HEK293 (cell line): ENCODE measurements around the gene SSTR1.
"Not testable (repeated sequence)": the region's sequence is repeated elsewhere in the genome, so short reads cannot be mapped to it uniquely, and the experiment has no call there.

Experiments used
- CTCF ChIA-PET: fragments of 350-600 bp; formaldehyde crosslinking; extraction: SDS; loops from one replicate; lab custom pipeline; 2021; ENCODE audit warnings: antibody characterized with exemption; lab: Yijun Ruan, JAX
- POLR2A ChIA-PET: fragments of 300-600 bp; formaldehyde crosslinking; extraction: SDS; loops from one replicate; lab custom pipeline; 2020; ENCODE audit warnings: antibody characterized with exemption, inconsistent platforms; lab: Yijun Ruan, JAX
- H3K27ac ChIP-seq: fragments of 200-500 bp; sonication (Bioruptor generic); 2 replicates; pipeline ENCODE4 v1.5.1; 2014; ENCODE audit warnings: low read depth, low read length, control low read depth, inconsistent platforms; ENCODE audit errors: extremely low read depth
- H3K36me3 ChIP-seq, 2 experiments: fragments of 200-500 bp in 1 of 2; sonication (Bioruptor generic) in 1 of 2; 1 replicate in 1 of 2; 2 replicates in 1 of 2; pipeline ENCODE4 v1.5.1; 2014 to 2017; ENCODE audit warnings: inconsistent platforms in 2 of 2, low read length in 2 of 2; ENCODE audit not compliant: control insufficient read depth in 2 of 2, insufficient read depth in 1 of 2
- H3K4me1 ChIP-seq: fragments of 200-500 bp; sonication (Bioruptor generic); 2 replicates; pipeline ENCODE4 v1.5.1; 2014; ENCODE audit warnings: mild to moderate bottlenecking, low read length, inconsistent platforms; ENCODE audit not compliant: control insufficient read depth, insufficient read depth
- H3K4me3 ChIP-seq: 2 replicates; pipeline ENCODE4 v1.5.1; 2011; ENCODE audit warnings: low read depth, mild to moderate bottlenecking, control low read depth, low read length, moderate library complexity
- H3K9me3 ChIP-seq: fragments of 200-500 bp; sonication (Bioruptor generic); 2 replicates; pipeline ENCODE4 v1.5.1; 2014; ENCODE audit warnings: low read depth, low read length, inconsistent platforms; ENCODE audit not compliant: control insufficient read depth, insufficient read depth
- HIC1 ChIP-seq: fragments of 450-650 bp; formaldehyde crosslinking; IDR thresholded peaks from 2 replicates; pipeline ENCODE4 v1.5.1; 2016; ENCODE audit warnings: missing biosample characterization, missing genetic modification characterization
- INSM2 ChIP-seq: fragments of 450-650 bp; formaldehyde crosslinking; IDR thresholded peaks from 2 replicates; pipeline ENCODE4 v1.5.1; 2016; ENCODE audit warnings: missing biosample characterization, missing genetic modification characterization
- SALL2 ChIP-seq: fragments of 450-650 bp; formaldehyde crosslinking; IDR thresholded peaks from 2 replicates; pipeline ENCODE4 v1.5.0; 2017; ENCODE audit warnings: missing biosample characterization, mild to moderate bottlenecking, missing genetic modification characterization, borderline replicate concordance
- TCF7L2 ChIP-seq: IDR thresholded peaks from 2 replicates; pipeline ENCODE4 v1.6.1; 2011; ENCODE audit warnings: low read depth, mild to moderate bottlenecking, inconsistent platforms, low read length, moderate library complexity, borderline replicate concordance
- ZNF138 ChIP-seq: fragments of 450-650 bp; formaldehyde crosslinking; IDR thresholded peaks from 2 replicates; pipeline ENCODE4 v1.5.1; 2016; ENCODE audit warnings: missing biosample characterization, missing genetic modification characterization, borderline replicate concordance
- ZNF157 ChIP-seq: fragments of 450-650 bp; formaldehyde crosslinking; IDR thresholded peaks from 2 replicates; pipeline ENCODE4 v1.5.1; 2016; ENCODE audit warnings: missing biosample characterization, missing genetic modification characterization
- ZNF16 ChIP-seq: fragments of 450-650 bp; formaldehyde crosslinking; IDR thresholded peaks from 2 replicates; pipeline ENCODE4 v1.5.1; 2016; ENCODE audit warnings: low read depth, missing biosample characterization, missing genetic modification characterization
- ZNF174 ChIP-seq: fragments of 450-650 bp; formaldehyde crosslinking; IDR thresholded peaks from 2 replicates; pipeline ENCODE4 v1.5.0; 2017; ENCODE audit warnings: missing biosample characterization, mild to moderate bottlenecking, missing genetic modification characterization
- ZNF221 ChIP-seq: fragments of 450-650 bp; formaldehyde crosslinking; IDR thresholded peaks from 2 replicates; pipeline ENCODE4 v1.5.1; 2017; ENCODE audit warnings: missing biosample characterization, missing genetic modification characterization, borderline replicate concordance
- ZNF548 ChIP-seq: fragments of 450-650 bp; formaldehyde crosslinking; IDR thresholded peaks from 2 replicates; pipeline ENCODE4 v1.5.1; 2016; ENCODE audit warnings: missing biosample characterization, missing genetic modification characterization
- ZNF561 ChIP-seq: fragments of 450-650 bp; IDR thresholded peaks from 2 replicates; pipeline ENCODE4 v1.5.1; 2018; ENCODE audit warnings: missing biosample characterization, missing genetic modification characterization, borderline replicate concordance
- ZNF621 ChIP-seq: fragments of 450-650 bp; formaldehyde crosslinking; IDR thresholded peaks from 2 replicates; pipeline ENCODE4 v1.5.1; 2017; ENCODE audit warnings: missing biosample characterization, missing genetic modification characterization
- ZNF624 ChIP-seq: fragments of 450-650 bp; formaldehyde crosslinking; IDR thresholded peaks from 2 replicates; pipeline ENCODE4 v1.5.1; 2017; ENCODE audit warnings: missing biosample characterization, missing genetic modification characterization
- ZNF768 ChIP-seq: fragments of 450-650 bp; formaldehyde crosslinking; IDR thresholded peaks from 2 replicates; pipeline ENCODE4 v1.5.1; 2018; ENCODE audit warnings: missing biosample characterization, mild to moderate bottlenecking, missing genetic modification characterization
- ZXDB ChIP-seq: fragments of 450-650 bp; formaldehyde crosslinking; IDR thresholded peaks from 2 replicates; pipeline ENCODE4 v1.5.1; 2016; ENCODE audit warnings: missing biosample characterization, missing genetic modification characterization

The SSTR1 gene

DNA sequence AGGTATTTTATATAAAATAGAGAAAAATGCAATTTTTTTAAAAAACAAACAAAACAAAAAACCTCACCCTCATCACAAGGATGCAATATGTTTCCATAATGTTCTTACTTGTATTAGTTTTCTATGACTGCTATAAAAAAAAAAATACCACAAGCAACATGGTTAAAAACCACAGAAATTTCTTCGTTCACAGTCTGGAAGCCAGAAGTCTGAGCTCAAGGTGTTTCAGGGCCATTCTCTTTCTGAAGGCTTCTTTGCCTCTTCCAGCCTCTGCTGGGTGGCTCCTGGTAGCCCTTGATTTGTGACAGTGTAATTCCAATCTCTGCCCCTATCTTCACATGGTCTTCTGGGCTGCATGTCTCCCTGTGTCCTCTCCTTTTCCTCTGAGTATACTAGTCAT lies 21.5 kb upstream of the SSTR1 start (continued):
- no peak for TF ChIP-seq SALL2 (tag by site-specific recombination)
- no peak for TF ChIP-seq ZNF138 (tag by site-specific recombination)
- TF ChIP-seq HIC1 (tag by site-specific recombination) = no peak
- no peak for TF ChIP-seq ZNF621

DNA sequence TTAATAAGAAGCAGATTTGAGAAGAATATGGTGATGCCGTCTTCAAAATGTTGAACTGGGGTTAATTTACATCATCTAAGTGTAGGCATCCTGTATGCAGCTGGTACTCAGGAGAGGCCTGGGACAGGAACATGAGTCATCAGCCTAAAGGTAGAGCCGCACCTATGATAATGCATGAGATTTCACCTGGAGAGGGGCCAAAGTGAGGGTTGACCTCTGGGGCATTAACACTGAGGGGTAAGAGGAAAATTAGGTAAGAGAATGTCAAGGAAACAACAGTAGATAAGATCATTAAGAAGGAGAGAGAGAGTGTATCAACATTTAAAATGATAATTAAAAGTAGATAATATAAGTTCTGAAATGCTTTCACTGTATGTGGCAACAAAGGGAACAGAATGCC lies 20.2 kb upstream of the SSTR1 start:
- CTCF ChIA-PET = interaction anchor here (0.6 kb wide), 1 partner anchor 19 kb away, joined by 3 read pairs; no protein-coding TSS in a partner anchor
- POLR2A ChIA-PET = no interaction called here

DNA sequence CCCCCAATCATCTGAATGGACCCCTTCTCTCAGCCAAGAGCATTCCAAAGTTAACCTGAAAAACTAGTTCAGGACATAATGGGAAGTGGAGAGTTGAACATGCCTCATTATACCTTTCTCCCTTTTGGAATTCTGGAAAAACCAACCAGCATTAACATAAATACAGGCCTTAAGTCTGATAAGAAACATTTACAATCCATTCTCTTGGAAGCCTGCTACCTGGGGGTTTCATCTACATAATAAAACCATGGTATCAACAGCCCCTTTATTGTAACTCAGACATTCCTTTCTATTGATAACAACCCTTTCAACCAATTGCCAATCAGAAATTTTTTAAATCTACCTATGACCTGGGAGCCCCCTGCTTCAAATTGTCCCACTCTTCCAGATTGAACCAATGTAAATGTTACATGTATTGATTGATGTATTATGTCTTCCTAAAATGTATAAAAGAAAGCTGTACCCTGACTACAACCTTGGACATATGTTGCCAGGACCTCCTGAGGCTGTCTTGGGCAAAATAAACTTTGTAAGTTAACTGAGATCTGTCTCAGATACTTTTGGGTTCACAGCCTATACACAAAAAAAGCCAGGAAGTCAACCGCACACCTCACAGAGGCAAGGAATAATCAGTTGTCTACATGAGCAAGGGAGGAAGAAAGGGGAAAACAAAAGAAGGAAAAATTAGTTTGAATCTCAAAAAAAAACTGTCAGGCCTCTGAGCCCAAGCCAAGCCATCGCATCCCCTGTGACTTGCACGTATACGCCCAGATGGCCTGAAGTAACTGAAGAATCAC lies 17.6 kb upstream of the SSTR1 start:
- TF ChIP-seq ZNF548 (tag by site-specific recombination) = no peak
- no peak for TF ChIP-seq ZNF768 (tag by site-specific recombination)
- no peak for TF ChIP-seq ZNF157
- no peaks in the 10 kb centered on the region for H3K36me3 ChIP-seq
- H3K9me3 ChIP-seq = no peaks in the 10 kb centered on the region
- no peak overlapping the region for H3K27ac ChIP-seq
- POLR2A ChIA-PET = no interaction called here
- no peaks in the 10 kb centered on the region for H3K4me1 ChIP-seq
- CTCF ChIA-PET = no interaction called here
- H3K4me3 ChIP-seq = no peak overlapping the region

More for the DNA sequence above, 20.2 kb upstream of the SSTR1 start:
- no peak for TF ChIP-seq ZNF16 (tag by site-specific recombination)
- no peak for TF ChIP-seq INSM2 (tag by site-specific recombination)
- TF ChIP-seq ZXDB = no peak
- no peak for TF ChIP-seq TCF7L2
- no peak for TF ChIP-seq ZNF561 (tag by site-specific recombination)
- no peak for TF ChIP-seq ZNF768 (tag by site-specific recombination)
- TF ChIP-seq ZNF221 = no peak
- TF ChIP-seq ZNF624 (tag by site-specific recombination) = no peak
- no peak for TF ChIP-seq ZNF174 (tag by site-specific recombination)
- Histone ChIP-seq H3K9me3 (no peaks in the 10 kb centered on the region), H3K4me3 (no peak overlapping the region), H3K27ac (no peak overlapping the region), H3K4me1 (no peaks in the 10 kb centered on the region), H3K36me3 (no peaks in the 10 kb centered on the region)

DNA sequence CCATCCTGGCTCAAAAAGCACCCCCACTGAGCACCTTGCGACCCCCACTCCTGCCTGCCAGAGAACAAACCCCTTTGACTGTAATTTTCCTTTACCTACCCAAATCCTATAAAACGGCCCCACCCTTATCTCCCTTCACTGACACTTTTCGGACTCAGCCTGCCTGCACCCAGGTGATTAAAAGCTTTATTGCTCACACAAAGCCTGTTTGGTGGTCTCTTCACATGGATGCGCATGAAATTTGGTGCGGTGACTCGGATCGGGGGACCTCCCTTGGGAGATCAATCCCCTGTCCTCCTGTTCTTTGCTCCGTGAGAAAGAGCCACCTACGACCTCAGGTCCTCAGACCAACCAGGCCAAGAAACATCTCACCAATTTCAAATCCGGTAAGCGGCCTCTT lies 16.9 kb upstream of the SSTR1 start:
- H3K9me3 ChIP-seq, POLR2A ChIA-PET, H3K36me3 ChIP-seq, H3K4me1 ChIP-seq, H3K4me3 ChIP-seq, H3K27ac ChIP-seq, CTCF ChIA-PET: not testable (repeated sequence)

DNA sequence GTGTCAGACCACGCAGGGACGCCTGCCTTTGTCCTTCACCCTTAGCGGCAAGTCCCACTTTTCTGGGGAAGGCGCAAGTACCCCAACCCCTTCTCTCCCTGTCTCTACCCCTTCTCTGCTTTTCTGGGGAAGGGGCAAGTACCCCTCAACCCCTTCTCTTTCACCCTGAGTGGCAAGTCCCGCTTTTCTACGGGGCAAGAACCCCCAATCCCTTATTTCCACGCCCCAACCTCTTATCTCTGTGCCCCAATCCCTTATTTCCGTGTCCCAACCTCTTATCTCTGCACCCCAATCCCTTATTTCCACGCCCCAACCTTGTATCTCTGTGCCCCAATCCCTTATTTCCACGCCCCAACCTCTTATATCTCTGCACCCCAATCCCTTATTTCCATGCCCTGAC lies 16.2 kb upstream of the SSTR1 start:
- H3K4me1 ChIP-seq, H3K36me3 ChIP-seq, H3K4me3 ChIP-seq, POLR2A ChIA-PET, H3K27ac ChIP-seq, H3K9me3 ChIP-seq, CTCF ChIA-PET: not testable (repeated sequence)
